GM12878 (cell line): ENCODE measurements around the gene MEIS1.

Source experiments
- EZH2 ChIP-seq: IDR thresholded peaks from 2 replicates; pipeline ENCODE4 v1.6.1; 2012; ENCODE audit warnings: low read depth, mild to moderate bottlenecking, control low read depth, inconsistent platforms, low read length, borderline replicate concordance; ENCODE audit not compliant: control insufficient read depth
- SIN3A ChIP-seq: IDR thresholded peaks from 2 replicates; pipeline ENCODE4 v1.6.1; 2012; ENCODE audit warnings: low read depth, low read length, improper control_type of control experiment

- TF ChIP-seq SIN3A (no peak), EZH2 (no peak)
Measured at GRCh38 chr2:66439812-66440542, 5.1 kb downstream of the MEIS1 start.
